Measurements from ENCODE around the gene CXorf49B.
"Not testable (repeated sequence)": the region's sequence is repeated elsewhere in the genome, so short reads cannot be mapped to it uniquely, and the experiment has no call there.

- not testable (repeated sequence) for TF ChIP-seq TAF1, POLR2A (IDR thresholded peaks at IDR 0.05; ENCODE audit: low read depth, low read length)
Measured at GRCh38 chrX:71716323-71716722, 46.8 kb upstream of the CXorf49B start.
